Small intestine (tissue), 7 donors: ENCODE data around the gene ZNF208. TPM values are rescaled to one million over a fixed set of nuclear protein-coding genes. Genes with fewer than 3 reads are reported as not detected.
"Not testable (repeated sequence)": the region's sequence is repeated elsewhere in the genome, so short reads cannot be mapped to it uniquely, and the experiment has no call there.

Experiments
- DNase-seq, 2 donors: peaks; one replicate each; pipeline versions ENCODE4 v3.0.0 to v3.0.0-alpha.2; 2013
- FAIRE-seq: peaks from 2 replicates; lab custom pipeline; 2012; peaks lifted over from hg19 to GRCh38; lab: Jason Lieb, UNC
- H3K27ac ChIP-seq, 3 donors: one replicate each; pipeline ENCODE4 v1.5.1; 2013; ENCODE audit warnings: low read length in 2 of 3, mild to moderate bottlenecking in 2 of 3, control low read depth in 1 of 3, inconsistent platforms in 1 of 3, low read depth in 1 of 3, moderate library complexity in 1 of 3
- H3K27me3 ChIP-seq, 3 donors: one replicate each; pipeline ENCODE4 v1.6.1; 2013; ENCODE audit warnings: low read length in 3 of 3, inconsistent platforms in 1 of 3; ENCODE audit not compliant: control insufficient read depth in 3 of 3, insufficient read depth in 3 of 3
- H3K36me3 ChIP-seq, 3 donors: one replicate each; pipeline ENCODE4 v1.6.1; 2013; ENCODE audit warnings: low read length in 3 of 3, inconsistent platforms in 1 of 3, low read depth in 1 of 3, mild to moderate bottlenecking in 1 of 3, moderate library complexity in 1 of 3; ENCODE audit not compliant: control insufficient read depth in 3 of 3, insufficient read depth in 2 of 3
- H3K4me1 ChIP-seq, 3 donors: one replicate each; pipeline ENCODE4 v1.6.1; 2013; ENCODE audit warnings: low read length in 2 of 3, inconsistent platforms in 1 of 3, low read depth in 1 of 3, mild to moderate bottlenecking in 1 of 3, moderate library complexity in 1 of 3; ENCODE audit not compliant: control insufficient read depth in 3 of 3, insufficient read depth in 2 of 3
- H3K4me3 ChIP-seq, 3 donors: one replicate each; pipeline ENCODE4 v1.5.1; 2013; ENCODE audit warnings: low read length in 3 of 3, control low read depth in 1 of 3, inconsistent platforms in 1 of 3, low read depth in 1 of 3, mild to moderate bottlenecking in 1 of 3, moderate library complexity in 1 of 3
- H3K9me3 ChIP-seq, 2 donors: one replicate each; pipeline ENCODE4 v1.6.1; 2013; ENCODE audit warnings: low read depth in 1 of 2, low read length in 1 of 2; ENCODE audit not compliant: control insufficient read depth in 2 of 2, insufficient read depth in 1 of 2
- WGBS, 3 donors: extraction: QIAGEN DNeasy Blood & Tissue Kit; methylation state at CpG; one replicate each; pipeline ENCODE4 v1.1.7; 2013; 5-methylcytosine and 5-hydroxymethylcytosine counted together
- polyA plus RNA-seq, 4 donors: library from polyadenylated mRNA; stranded (reverse) in 3 of 4; unstranded in 1 of 4; fragments of 200-250 nt in 3 of 4; fragments of 120-200 nt in 1 of 4; gene quantifications; one replicate each; pipeline versions ENCODE4 v1.2.1 to v1.2.3, GENCODE V29; 2013
- donor health status: healthy with polysubstance abuse.
- donor health status: control.
- donor health status: control.
- donor health status: Bipolar disorder and iron deficiency.
- donor health status: healthy.

Gene ZNF208
- polyA plus RNA-seq, 4 donors: 0.72 to 0.83 TPM; not detected in 2

DNA sequence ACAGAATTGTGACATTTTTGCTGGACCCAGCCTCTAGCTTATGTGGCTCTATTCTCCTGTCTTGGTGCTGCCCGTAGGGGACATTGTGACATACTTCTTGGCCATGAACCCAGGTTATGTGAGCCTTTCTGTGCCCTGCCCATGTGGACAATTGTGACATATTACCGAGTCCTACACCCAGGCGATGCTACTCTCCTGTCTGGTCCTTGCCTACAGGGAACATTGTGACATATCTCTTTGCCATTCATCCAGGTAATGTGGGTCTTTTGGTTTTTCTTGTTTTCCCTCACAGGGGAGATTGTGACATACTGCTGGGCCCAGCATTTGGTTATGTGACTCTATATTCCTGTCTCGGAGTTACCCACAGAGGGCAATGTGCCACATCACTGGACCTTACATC, 103.2 kb downstream of the ZNF208 start:
- Histone ChIP-seq H3K4me1 (no peaks in the 10 kb centered on the region), H3K9me3 (peaks cover 2 to 19% of the 10 kb centered on the region in 2 donors), H3K27ac (no peak overlapping the region), H3K36me3 (no peaks in the 10 kb centered on the region), H3K4me3 (no peak overlapping the region), H3K27me3 (no peaks in the 10 kb centered on the region)
- WGBS, 3 donors: 89 to 93% (median 91%) methylated on average over 4 of the region's 4 CpGs
- DNase-seq (no peak), FAIRE-seq (no peak)

DNA sequence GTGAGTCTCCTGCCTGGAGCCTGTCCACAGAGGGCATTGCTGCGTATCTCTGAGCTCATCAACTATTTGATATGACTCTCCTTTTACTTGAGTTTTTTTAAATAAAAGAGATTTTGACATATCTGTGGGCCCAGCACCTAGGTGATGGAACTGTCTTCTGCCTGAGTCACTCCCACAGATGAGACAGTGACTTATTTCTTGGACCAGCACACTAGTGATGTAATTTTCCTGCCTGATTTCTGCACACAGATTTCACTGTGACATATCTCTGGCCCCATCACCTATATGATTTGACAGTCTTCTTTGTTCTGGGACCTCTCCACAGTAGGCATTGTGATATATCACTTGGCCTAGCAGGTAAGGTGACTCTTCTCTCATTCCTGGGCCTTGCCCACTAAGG, 108.2 kb downstream of the ZNF208 start:
- Histone ChIP-seq H3K36me3 (no peaks in the 10 kb centered on the region), H3K27me3 (no peaks in the 10 kb centered on the region), H3K4me1 (no peaks in the 10 kb centered on the region), H3K27ac (no peak overlapping the region), H3K9me3 (peaks cover 2 to 12% of the 10 kb centered on the region in 2 donors), H3K4me3 (no peak overlapping the region)
- FAIRE-seq (no peak), DNase-seq (no peak)
- 29 to 82% (median 63%) methylated on average over 1 of the region's 1 CpG for WGBS, 3 donors

DNA sequence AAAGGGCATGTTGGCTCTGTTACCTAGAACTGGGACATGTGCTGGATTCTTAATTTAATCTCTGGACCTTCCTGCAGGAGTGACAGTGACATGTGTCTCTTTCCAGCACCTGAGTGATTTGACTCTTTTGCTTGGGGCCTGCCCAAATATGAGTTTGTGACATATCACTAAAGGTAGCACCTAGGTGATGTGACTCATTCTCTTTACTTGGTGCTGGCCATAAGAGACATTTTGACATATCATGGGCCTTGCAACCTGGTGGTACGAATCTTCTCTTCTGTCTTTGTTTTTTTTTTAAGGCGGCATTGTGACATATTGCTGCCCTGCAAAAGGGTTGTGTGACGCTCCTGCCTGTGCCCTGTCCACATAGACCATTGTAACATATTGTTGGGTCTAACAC, 108.9 kb downstream of the ZNF208 start:
- H3K4me3 ChIP-seq: no peak overlapping the region
- no peaks in the 10 kb centered on the region for H3K4me1 ChIP-seq
- peaks cover 2 to 9% of the 10 kb centered on the region in 2 donors for H3K9me3 ChIP-seq
- H3K36me3 ChIP-seq: no peaks in the 10 kb centered on the region
- H3K27ac ChIP-seq: no peak overlapping the region
- 84 to 90% (median 88%) methylated on average over 3 of the region's 3 CpGs for WGBS, 3 donors
- no peaks in the 10 kb centered on the region for H3K27me3 ChIP-seq
- DNase-seq (no peak), FAIRE-seq (no peak)

DNA sequence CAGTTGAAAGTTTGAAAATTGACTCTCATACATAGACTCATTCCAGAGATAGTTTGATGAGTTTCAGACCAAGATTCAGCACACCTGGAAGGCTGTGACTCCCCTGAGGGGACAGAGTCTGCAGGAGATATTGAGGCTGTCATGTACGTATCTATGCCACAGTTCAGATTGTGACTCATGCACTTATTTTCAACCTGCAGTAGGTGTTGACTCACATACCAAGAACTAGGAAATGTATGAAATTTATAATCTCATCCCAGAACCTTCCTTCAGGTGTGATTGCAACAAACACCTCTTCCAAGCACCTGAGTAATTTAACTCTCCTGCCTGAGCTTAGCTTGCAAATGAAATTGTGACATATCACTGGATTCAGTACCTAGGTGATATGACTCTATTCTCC, 110.3 kb downstream of the ZNF208 start:
- DNase-seq: no peak
- H3K36me3 ChIP-seq: no peaks in the 10 kb centered on the region
- WGBS, 3 donors: 64 to 94% (median 70%) methylated on average over 1 of the region's 1 CpG
- no peak for FAIRE-seq
- H3K4me1 ChIP-seq: no peaks in the 10 kb centered on the region
- H3K27me3 ChIP-seq: no peaks in the 10 kb centered on the region
- no peak overlapping the region for H3K27ac ChIP-seq
- H3K9me3 ChIP-seq: peaks cover 0 to 9% of the 10 kb centered on the region in 2 donors
- no peak overlapping the region for H3K4me3 ChIP-seq

DNA sequence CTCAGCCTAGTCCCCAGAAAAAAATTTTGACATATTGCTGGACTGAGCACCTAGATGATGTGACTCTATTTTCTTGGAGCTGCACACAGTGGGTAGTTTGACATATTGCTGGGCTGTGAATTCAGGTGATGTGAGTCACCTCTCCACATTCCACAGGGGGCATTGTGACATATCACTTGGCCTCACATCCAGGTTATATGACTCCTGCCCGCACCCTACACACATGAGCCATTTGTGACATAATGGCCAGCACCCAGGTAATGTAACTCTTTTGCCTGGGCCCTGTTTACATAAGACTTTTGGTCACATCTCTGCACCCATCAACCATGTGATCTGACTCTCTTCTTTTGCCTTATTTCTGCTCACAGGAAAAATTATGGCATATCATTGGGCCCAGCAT, 119.7 kb downstream of the ZNF208 start:
- no peaks in the 10 kb centered on the region for H3K36me3 ChIP-seq
- no peak for FAIRE-seq
- WGBS, 3 donors: 75 to 81% (median 78%) methylated on average over 1 of the region's 1 CpG
- H3K4me3 ChIP-seq: no peak overlapping the region
- H3K27me3 ChIP-seq: no peaks in the 10 kb centered on the region
- H3K9me3 ChIP-seq: no peaks in the 10 kb centered on the region
- DNase-seq: no peak
- H3K4me1 ChIP-seq: no peaks in the 10 kb centered on the region
- H3K27ac ChIP-seq: no peak overlapping the region

DNA sequence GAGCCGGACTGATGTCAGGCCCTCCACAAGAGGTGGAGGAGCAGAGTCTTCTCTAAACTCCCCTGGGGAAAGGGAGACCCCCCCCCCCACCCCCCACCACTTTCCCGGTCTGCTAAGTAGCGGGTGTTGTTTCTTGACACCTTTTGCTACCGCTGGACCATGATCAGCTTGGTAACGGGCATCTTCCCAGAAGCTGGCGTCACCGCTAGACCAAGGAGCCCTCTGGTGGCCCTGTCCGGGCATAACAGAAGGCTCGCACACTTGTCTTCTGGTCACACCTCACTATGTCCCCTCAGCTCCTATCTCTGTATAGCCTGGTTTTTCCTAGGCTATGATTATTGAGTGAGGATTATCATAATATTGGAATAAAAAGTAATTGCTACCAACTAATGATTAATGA, 120.7 kb downstream of the ZNF208 start:
- H3K4me1 ChIP-seq, H3K9me3 ChIP-seq, FAIRE-seq, H3K4me3 ChIP-seq, H3K36me3 ChIP-seq, H3K27ac ChIP-seq, H3K27me3 ChIP-seq: not testable (repeated sequence)
- peak in 1 of 2 donors; percentile 15 for DNase-seq
- 20 to 35% (median 24%) methylated on average over 7 to 9 of the region's 9 CpGs for WGBS, 3 donors

DNA sequence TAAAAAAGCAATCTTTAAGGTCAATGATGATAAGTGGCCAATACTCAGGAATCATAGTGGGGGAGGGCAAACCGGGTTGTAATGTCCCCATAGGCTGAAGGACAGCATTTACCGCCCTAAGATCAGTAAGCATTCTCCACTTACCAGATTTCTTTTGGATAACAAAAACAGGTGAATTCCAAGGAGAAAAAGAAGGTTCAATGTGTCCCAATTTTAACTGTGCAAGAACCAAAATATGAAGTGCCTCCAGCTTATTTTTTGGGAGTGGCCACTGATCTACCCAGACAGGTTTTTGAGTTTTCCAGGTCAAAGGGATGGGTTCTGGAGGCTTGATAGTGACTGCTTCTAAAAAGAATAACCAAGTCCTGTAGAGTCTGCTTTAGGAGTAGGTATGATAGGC, 125.2 kb downstream of the ZNF208 start:
- not testable (repeated sequence) for H3K27ac ChIP-seq, H3K9me3 ChIP-seq, FAIRE-seq, H3K27me3 ChIP-seq, DNase-seq, H3K4me1 ChIP-seq, H3K4me3 ChIP-seq, H3K36me3 ChIP-seq
- WGBS, 3 donors: 54 to 86% (median 56%) methylated on average over 2 of the region's 2 CpGs

DNA sequence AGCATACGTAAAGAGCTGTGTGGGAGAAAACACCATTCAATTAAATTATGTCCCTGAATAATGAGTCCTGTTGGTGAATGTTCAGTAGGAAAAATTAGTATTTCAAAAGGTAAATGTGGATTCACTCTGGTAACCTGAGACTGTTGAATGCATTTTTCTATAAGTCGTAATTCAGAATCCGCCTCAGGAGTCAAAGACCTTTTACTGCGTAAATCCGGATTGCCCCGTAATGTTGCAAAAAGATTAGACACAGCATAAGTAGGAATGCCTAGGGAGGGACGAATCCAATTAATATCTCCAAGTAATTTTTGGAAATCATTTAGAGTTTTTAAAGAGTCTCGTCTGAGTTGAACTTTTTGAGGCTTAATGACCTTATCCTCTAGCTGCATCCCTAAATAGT, 126.0 kb downstream of the ZNF208 start:
- H3K27ac ChIP-seq, H3K4me1 ChIP-seq, DNase-seq, H3K4me3 ChIP-seq, H3K27me3 ChIP-seq, H3K9me3 ChIP-seq, FAIRE-seq, H3K36me3 ChIP-seq: not testable (repeated sequence)
- 88 to 91% (median 89%) methylated on average over 8 of the region's 8 CpGs for WGBS, 3 donors

DNA sequence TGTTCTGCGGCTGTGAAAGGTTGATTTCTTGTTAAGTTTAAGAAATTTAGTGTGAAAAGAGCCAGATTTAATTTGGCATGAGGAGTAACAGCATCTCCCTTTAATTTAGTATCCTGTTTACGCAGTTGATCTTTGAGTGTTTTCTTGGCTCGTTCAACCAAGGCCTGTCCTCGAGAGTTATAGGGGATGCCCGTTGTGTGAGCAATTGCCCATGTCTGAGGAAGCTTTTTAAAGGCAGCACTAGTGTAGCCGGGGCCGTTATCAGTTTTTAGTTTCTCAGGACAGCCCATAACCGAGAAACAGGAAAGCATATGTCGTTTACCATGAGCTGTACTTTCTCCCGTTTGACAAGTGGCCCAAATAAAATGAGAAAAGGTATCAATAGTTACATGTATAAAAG, 127.2 kb downstream of the ZNF208 start:
- H3K36me3 ChIP-seq: no peaks in the 10 kb centered on the region
- no peak for DNase-seq
- no peaks in the 10 kb centered on the region for H3K4me1 ChIP-seq
- H3K27ac ChIP-seq: no peak overlapping the region
- no peak overlapping the region for H3K4me3 ChIP-seq
- H3K27me3 ChIP-seq: no peaks in the 10 kb centered on the region
- no peak for FAIRE-seq
- peaks cover 0 to 6% of the 10 kb centered on the region in 2 donors for H3K9me3 ChIP-seq
- 78 to 84% (median 79%) methylated on average over 9 to 10 of the region's 10 CpGs for WGBS, 3 donors
